ENCODE measurements around the gene USP5. TPM values are rescaled to one million over a fixed set of nuclear protein-coding genes. Genes with fewer than 3 reads are reported as not detected.

Gene USP5
- total RNA-seq, 2 donors from 2014 or later, result 58.3 to 84.1 TPM

DNA sequence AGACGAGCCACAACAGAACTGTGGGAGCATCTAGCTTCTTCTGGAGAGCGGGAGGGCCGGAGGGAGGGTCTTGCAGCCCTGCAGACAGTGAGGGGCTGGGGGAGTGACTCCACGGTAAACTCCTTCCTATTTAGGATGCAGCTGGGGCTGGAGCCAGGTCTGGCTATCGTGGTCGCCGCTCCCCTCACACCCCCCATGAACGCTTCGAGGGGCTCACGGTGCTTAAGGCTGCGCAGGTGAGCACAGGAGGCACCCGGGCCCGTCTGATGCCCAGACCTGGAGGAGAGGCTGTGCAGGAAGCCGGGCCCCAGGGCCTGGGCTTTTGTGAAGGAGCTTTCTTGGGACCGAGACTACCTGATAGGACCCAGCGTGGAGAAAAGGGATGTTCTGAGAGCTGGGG, 15.1 kb upstream of the USP5 start:
- Histone ChIP-seq H3K4me3 (no peak overlapping the region), H3K9me3 (no peaks in the 10 kb centered on the region), H3K4me1 (replicated peaks) (no peaks in the 10 kb centered on the region), H3K27ac (no peak overlapping the region), H3K27me3 (replicated peaks; ENCODE audit: insufficient read depth) (no peaks in the 10 kb centered on the region), H3K36me3 (peaks cover 0 to 4% of the 10 kb centered on the region in 2 donors)
- 90% methylated on average over 15 of the region's 16 CpGs for WGBS
- DNase-seq (ENCODE audit: low spot score), result no peak
- TF ChIP-seq POLR2A (IDR thresholded peaks at IDR 0.05) (no peak), POLR2AphosphoS5 (IDR thresholded peaks at IDR 0.05) (no peak)
- TF ChIP-seq, protein P1, sequence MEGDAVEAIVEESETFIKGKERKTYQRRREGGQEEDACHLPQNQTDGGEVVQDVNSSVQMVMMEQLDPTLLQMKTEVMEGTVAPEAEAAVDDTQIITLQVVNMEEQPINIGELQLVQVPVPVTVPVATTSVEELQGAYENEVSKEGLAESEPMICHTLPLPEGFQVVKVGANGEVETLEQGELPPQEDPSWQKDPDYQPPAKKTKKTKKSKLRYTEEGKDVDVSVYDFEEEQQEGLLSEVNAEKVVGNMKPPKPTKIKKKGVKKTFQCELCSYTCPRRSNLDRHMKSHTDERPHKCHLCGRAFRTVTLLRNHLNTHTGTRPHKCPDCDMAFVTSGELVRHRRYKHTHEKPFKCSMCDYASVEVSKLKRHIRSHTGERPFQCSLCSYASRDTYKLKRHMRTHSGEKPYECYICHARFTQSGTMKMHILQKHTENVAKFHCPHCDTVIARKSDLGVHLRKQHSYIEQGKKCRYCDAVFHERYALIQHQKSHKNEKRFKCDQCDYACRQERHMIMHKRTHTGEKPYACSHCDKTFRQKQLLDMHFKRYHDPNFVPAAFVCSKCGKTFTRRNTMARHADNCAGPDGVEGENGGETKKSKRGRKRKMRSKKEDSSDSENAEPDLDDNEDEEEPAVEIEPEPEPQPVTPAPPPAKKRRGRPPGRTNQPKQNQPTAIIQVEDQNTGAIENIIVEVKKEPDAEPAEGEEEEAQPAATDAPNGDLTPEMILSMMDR (IDR thresholded peaks at IDR 0.05), result no peak
- intact Hi-C loops (cut with DNase I), result no loop called here

DNA sequence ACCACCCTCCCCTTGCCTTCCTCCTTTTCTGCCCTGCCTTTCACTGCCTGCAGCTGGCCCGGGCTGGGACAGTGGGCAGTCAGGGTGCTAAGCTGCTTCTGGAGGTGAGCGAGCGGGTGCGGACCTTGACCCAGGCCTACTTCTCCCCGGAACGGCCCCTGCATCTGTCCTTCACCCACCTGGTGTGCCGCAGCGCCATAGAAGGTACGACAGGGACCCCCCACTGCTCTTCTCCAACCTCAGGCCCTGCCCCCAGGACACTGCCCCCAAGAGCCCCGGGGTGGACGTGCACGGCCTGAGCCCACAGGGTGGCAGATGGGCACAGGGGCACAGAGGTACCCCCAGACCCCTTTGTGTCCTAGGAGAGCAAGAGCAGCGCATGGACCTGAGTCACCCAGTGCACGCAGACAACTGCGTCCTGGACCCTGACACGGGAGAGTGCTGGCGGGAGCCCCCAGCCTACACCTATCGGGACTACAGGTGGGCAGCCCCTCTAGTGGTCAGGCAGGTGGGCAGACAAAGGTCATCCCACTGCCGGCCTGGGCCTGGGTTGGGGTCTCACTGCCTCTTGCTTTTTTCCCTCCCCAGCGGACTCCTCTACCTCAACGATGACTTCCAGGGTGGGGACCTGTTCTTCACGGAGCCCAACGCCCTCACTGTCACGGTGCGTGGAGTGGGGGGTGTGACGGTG, 14.4 kb upstream of the USP5 start:
- H3K27ac ChIP-seq, result no peak overlapping the region
- intact Hi-C loops (cut with DNase I), result no loop called here
- H3K36me3 ChIP-seq, result peaks cover 0 to 4% of the 10 kb centered on the region in 2 donors
- no peaks in the 10 kb centered on the region for H3K4me1 ChIP-seq (replicated peaks)
- no peak for TF ChIP-seq POLR2AphosphoS5 (IDR thresholded peaks at IDR 0.05)
- no peak for TF ChIP-seq POLR2A (IDR thresholded peaks at IDR 0.05)
- TF ChIP-seq, protein P1 (IDR thresholded peaks at IDR 0.05), result no peak
- WGBS, result 88% methylated on average over 25 of the region's 26 CpGs
- H3K9me3 ChIP-seq, result no peaks in the 10 kb centered on the region
- no peaks in the 10 kb centered on the region for H3K27me3 ChIP-seq (replicated peaks; ENCODE audit: insufficient read depth)
- DNase-seq (ENCODE audit: low spot score), result no peak
- H3K4me3 ChIP-seq, result no peak overlapping the region

DNA sequence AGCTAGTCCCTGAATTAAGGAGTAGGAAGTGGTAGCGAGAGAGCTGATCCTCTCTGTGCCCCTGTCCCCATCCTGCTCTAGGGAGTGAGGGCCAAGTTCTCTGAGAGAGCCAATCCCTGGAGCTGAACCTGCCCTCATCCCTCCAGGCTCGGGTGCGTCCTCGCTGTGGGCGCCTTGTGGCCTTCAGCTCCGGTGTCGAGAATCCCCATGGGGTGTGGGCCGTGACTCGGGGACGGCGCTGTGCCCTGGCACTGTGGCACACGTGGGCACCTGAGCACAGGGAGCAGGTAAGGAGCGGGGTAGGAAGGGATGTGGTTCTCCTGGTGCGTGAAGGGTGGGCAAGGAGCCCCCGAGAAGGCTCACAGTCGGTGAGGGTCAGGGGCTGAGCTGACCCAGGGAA, 13.1 kb upstream of the USP5 start:
- H3K4me3 ChIP-seq, result no peak overlapping the region
- no peak for DNase-seq (ENCODE audit: low spot score)
- WGBS, result 92% methylated on average over 16 of the region's 16 CpGs
- TF ChIP-seq POLR2A (IDR thresholded peaks at IDR 0.05), result no peak
- TF ChIP-seq POLR2AphosphoS5 (IDR thresholded peaks at IDR 0.05), result no peak
- TF ChIP-seq, protein P1 (IDR thresholded peaks at IDR 0.05), result no peak
- intact Hi-C loops (cut with DNase I), result no loop called here
- no peaks in the 10 kb centered on the region for H3K9me3 ChIP-seq
- no peak overlapping the region for H3K27ac ChIP-seq
- no peaks in the 10 kb centered on the region for H3K27me3 ChIP-seq (replicated peaks; ENCODE audit: insufficient read depth)
- H3K4me1 ChIP-seq (replicated peaks), result no peaks in the 10 kb centered on the region
- peaks cover 0 to 4% of the 10 kb centered on the region in 2 donors for H3K36me3 ChIP-seq

DNA sequence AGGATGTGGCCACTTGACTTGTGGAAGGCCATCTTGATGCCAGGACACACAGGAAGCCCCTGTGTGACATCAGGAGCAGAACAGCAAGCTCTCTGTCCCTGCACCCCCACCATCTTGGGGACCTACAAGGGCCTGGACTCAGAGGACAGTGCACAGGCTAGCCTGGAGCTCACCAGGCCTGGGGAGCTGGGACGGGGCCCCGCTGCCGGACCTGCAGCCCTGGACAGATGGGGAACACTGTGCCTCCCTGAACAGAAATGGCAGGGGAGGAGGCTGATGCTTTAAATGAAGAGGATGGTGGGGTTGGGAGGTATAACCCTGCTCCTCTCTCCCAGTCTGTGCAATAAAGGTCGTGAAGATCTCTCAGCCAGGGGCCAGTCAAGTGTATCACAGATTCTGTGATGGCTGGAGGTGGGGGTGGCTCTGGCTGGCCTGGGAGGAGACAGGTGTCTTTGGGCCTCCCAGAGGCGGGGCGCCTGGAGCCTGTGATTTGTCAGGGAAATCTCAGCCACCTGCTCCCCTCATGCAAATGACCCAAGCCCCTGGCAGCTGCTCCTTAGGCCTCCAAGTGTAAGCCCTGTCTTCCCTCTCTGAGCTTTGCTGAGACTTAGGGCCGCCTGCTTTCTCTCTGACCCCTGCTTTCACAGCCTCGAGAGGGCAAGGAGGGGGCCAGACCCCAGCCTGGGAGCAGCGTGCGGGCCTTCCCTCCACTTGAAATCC, 12.3 kb upstream of the USP5 start:
- 68% methylated on average over 10 of the region's 10 CpGs for WGBS
- TF ChIP-seq, protein P1 (IDR thresholded peaks at IDR 0.05), result no peak
- TF ChIP-seq POLR2AphosphoS5 (IDR thresholded peaks at IDR 0.05), result no peak
- no peak for TF ChIP-seq POLR2A (IDR thresholded peaks at IDR 0.05)

More for the DNA sequence above, 12.3 kb upstream of the USP5 start:
- no peak for DNase-seq (ENCODE audit: low spot score)
- Histone ChIP-seq H3K4me1 (replicated peaks) (no peaks in the 10 kb centered on the region), H3K4me3 (no peak overlapping the region), H3K36me3 (no peaks in the 10 kb centered on the region), H3K9me3 (no peaks in the 10 kb centered on the region), H3K27me3 (replicated peaks; ENCODE audit: insufficient read depth) (no peaks in the 10 kb centered on the region), H3K27ac (no peak overlapping the region)
- intact Hi-C loops (cut with DNase I), result no loop called here
